ENCODE measurements around the gene CCDC71L.

The CCDC71L gene

DNA sequence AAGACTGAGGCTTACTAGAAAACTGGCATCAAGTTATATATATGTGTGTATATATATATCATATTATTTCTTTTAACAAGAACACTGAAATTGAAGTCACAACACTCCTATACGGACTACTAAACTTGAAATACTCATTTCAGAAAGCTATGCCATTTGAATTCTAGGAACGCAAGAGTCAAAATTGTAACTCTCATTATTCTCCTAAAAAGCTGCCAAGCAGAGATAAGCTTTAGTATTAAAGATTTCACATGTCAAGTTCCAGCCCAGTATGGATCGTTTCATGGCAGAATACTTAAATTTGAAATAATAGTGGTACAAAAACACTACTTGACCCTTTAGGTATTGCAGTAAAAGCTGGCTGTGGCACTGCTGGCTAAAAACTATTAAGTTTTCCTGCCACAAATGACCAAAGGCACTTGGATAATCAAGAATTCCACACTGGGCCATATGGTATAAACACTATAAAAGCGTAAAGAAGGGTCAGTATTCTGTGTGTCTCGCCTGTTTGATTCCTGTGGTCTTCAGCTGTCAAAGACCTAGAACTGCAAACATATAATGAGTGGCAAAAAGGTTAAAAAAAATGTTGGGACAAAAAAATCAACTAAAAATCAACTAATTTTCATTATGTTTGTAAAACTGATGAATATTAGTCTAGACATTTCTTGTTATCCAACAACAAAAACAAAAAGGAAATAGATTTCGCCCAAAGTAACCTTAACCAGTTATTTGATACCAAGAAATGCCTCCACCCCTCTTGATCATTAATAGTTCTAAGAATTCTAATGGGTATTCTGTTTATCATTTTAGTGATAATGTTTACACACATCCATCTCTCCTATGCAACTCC lies 2.4 kb downstream of the CCDC71L start:
- DNase-seq: no peak

DNA sequence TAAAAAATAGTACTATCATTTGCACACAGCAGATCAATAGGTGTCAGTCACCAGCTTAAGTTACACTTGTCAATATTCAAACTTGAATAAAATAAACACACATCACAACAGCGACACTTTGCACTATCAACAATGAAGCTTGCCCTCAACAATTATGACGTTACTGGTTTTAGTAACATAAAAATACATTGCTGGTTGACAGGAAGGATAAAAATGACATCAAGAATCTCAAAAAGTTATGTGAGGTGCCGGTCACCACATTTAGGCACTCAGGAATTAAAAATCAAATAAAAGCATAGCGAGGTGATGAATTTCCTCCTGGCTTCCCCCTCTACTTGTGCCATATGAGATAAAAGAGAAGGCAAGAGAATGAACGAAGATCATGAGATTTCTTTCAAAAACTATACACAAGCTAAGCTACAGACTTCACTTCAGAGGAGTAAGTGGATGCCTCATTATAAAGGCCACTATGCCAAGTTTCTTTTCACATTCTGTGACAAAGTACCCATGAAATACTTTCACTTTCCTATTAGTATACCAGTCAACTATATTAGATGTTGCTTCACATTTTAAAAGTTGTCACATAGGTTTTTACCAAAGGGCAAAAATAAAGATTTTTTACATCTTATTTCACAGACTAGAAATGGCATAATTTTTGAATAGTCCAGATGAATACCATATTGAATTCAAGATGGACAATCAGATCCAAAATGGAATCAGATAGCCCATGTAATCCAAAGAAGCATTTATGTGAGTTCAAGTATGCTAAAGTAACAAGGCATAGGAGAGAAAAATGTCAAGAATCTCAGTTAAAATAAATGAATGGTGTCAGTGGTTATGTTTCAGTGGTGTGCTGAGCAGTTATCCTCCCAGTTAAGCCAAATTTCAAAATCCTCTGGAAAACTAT lies 3.6 kb downstream of the CCDC71L start:
- DNase-seq: no peak

DNA sequence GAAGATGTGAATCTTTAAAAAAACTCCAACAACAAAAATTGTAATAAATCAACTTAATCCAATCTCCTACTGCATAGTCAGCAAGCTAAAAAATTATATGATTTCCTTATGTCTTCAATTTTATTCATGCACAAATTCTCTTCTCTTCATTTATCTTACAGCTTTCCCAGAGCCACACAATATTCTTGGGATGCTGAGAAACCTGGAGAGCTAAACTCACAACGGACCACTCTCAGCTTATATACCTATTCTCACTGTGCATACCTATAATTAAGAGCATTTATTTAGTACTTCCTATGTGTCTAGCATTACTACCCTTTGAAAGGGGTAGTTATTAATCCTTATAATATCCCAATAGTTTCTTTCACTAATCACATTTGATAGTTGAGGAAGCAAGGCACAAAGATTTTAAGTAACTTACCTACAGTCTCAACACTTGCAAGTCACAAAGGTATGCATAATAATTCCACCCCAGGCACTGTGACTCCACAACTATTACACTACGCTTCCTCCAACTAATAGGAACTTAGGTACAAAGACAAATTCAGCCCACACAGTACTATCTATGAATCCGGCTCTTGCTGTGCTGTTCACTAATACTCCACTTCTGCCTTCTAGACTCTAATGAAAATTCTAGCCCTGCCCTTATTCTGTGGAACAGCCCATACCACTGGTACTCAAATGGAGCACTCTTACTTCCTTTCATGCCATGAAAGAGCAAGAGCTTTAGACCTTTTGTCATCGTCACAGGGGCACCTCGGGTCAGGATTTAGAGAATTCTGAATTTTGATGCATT lies 5.1 kb downstream of the CCDC71L start:
- no peak for DNase-seq

DNA sequence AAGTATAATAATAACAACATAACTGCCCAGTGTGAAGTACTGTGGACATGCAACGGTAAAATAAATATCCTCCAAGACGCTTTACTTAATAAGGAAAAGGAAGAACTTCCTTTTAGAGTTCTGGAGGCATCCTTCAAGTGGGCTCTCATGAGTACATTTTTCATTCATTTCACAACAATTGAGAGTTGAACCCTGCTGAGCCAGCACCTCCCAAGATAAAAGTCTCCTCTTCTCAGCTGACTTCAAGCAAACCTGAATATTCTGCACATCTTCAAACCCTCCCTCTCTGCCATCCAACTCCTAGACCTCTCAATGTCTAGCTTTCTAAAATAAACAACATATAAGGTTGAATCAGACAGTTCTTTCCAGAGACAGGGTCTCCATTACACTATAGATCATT lies 7.5 kb downstream of the CCDC71L start:
- DNase-seq: no peak

DNA sequence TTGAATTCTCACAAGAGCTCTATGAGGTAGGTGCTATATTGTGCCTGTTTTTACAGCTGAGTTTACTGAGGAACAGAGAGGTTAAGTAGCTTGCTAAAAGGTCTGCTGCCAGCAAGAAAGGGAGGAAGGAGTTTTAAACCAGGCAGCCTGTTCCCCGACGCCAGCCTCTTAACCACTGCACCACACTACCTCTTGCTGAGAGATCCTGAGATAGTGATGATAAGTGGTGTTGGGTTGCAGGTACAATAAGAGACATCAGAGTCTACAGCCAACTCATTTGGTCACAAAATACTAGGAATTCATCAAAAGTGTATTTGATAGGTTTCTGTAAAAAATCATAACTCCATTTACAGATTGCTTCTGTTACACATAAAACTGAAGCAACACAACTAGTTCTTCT lies 8.0 kb downstream of the CCDC71L start:
- no peak for DNase-seq

DNA sequence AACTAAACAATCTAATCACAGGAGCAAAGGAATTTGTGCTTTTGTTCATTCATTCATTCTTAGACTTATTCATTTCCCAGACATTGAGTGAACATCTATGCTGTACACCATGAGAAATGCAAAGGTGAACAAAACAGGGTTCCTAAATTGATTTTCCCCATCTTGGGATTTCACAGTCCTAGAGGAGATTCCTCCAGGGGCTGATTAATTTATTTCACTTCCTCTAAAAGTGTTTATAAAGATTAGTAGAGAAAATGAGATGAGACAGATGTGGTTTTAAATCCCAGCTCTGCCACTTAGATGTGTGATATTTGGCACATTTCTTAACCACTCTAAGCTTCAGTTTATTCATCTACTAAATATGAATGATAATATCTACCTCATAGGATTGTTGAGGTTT lies 8.9 kb downstream of the CCDC71L start:
- DNase-seq: no peak

DNA sequence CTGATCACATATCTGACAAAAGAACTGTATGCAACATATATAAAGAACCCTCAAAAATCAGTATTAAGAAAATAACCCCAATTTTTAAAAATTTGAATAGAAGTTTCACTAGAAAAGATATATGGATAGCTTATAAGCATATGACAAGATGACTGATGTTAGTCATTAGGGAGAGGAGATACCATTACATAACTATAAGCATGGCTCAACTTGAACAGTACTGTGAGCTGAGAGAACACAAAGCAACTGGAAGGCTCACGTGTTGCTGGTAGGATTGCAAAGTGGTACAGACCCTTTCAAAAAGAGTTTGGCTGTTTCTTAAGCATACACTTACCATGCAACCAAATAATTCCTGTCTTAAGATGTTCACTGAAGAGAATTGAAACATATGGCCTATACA lies 14.7 kb downstream of the CCDC71L start:
- no peak for DNase-seq

DNA sequence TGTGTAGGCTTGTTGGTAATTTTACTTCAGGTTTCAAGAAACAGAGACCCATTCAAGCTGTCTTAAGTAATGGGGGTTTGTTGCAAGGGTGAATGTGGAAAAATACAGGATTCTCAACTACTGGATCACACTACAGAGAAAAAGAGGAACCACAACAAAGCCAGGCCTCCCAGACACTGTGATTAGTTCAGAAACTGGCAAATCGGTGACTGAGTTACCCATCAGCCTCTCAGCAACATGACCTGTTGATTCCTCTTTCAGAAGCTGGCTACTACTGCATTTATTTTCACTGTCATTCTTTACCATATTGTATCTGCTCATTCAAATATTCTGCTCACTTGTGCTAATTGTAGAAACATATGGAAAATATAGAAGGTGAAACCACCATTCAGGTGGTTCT lies 16.0 kb downstream of the CCDC71L start:
- DNase-seq: no peak

DNA sequence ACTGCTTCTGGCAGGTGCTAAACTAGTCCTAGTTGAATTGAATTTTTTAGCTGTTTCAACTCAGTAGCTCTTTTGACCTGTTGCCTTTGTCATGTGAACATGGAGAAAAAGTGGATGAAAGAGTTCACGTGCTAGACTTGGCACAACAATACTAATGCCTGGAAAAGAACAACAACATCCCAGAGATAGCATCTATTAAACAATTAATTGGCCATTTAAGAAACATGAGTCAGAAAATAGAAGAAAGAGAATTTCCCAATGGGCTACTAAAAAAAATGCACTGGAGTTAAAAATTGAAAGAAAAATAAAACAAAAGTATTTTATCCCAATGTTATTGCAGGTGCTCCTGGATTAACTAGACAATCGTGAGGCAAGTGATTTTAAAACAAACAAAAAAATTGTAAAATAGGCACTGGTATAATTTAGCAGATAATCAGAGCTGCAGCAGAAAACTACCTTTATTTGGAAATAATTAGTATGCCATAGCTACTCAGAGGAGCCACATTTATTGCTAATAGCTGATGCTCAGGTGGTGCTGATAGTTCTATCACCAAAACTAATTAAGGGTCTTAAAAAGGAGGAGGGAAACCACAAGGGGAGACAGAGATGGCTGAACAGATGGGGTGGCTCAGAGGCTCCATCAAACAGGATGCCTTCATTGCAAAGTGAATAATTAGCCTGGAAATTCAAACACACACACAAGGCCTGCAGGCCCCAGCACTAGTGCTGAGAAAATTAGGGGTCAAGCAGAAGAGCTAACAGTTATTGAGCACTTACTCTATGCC lies 17.6 kb downstream of the CCDC71L start:
- no peak for DNase-seq

DNA sequence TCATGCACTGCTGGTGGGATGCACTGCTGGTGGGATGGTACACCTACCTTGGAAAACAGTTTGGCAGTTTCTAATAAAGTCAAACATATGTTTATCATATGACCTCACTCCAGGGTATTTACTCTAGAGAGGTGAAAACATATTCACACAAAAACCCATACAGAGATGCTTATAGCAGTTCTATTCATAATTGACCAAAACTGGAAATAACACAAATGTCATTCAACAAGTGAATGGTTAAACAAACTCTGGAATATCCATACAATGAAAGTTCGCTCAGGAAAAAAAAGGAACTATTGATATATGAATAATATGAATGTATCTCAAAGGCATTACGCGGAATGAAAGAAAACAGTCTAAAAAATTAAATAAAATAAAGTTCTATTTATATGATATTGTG lies 19.5 kb downstream of the CCDC71L start:
- no peak for DNase-seq

DNA sequence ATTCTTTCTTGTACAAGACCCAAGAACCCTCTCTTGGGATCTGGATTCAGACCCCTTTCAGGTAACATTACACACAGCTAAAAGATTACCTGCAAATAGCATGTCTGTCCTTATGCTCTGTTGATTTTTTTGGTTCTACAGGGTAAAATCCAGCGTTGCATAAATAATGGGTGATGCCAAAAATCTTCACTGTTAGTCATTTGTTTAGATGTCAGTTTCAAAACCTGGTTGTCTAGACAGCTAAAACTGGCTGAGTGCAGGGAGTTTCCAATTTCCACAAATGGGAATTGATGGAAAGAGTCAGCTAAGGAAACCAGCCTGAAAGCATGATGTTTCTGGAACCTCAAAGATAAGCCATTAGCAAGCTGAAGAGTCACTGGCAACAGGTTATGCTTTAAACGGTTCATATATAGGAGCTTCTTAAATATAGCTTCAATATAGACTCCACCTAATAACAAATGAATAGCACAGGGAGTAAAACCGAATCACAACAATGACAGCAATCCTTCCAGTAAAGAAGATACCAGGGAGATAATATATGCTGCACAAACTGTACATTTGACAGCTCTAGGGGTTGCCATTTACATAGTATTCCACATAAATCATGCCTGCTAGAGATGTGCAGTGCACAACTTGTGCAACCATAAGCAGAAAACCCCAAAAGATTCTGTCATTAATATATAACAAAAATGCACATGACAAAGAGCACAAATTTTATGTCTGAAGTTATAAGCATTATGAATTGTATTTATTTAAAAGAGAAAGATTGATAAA lies 20.4 kb downstream of the CCDC71L start:
- DNase-seq: no peak

DNA sequence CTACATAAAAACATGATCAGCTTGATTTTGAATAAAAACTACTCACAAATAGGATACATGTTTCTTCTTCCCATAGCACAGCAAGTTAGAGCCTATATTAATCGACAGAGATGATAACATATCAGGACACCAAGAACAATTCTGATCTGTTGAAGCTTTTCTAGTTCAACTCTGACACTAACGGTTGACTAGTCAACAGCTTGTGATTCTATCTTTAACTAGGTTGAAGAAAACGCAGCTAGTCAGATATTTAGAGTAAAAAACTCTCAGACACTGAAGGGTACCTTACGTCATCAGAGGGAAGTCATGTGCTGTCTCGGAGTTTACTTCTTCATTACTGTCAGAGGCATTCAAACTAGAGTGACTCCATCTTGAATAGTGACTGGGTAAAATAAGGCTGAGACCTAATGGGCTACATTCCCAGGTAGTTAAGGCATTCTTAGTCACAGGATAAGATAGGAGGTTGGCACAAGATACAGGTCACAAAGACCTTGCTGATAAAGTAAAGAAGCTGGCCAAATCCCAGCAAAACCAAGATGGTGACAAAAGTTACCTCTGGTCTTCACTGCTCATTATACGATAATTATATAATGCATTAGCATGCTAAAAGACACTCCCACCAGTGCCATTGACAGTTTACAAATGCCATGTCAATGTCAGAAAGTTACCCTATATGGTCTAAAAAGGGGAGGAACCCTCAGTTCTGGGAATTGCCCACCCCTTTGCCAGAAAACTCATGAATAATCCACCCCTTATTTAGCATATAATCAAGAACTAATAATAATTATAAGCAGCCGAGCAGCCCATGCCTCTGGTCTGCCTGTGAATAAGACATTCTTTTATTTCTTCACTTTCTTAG lies 21.3 kb downstream of the CCDC71L start:
- DNase-seq: no peak

DNA sequence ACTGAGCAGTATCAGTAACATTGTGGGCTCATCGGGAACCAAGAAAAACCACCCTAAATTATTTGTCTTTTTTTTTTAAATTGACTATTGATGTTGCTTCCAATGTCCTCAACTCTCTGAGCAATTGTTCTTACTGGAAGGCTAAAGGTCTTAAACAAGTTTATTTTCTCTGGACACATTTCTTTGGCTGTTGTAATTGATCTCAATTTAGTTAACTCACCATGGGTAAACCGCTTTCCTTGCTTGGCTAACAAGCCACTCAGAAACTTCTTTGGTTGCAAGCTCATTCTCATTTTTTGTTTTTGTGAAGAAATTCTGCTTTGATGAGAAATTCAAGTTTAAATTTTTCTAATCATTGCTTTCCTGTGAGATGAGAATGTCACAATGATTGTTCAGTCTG lies 25.5 kb downstream of the CCDC71L start:
- no peak for DNase-seq

DNA sequence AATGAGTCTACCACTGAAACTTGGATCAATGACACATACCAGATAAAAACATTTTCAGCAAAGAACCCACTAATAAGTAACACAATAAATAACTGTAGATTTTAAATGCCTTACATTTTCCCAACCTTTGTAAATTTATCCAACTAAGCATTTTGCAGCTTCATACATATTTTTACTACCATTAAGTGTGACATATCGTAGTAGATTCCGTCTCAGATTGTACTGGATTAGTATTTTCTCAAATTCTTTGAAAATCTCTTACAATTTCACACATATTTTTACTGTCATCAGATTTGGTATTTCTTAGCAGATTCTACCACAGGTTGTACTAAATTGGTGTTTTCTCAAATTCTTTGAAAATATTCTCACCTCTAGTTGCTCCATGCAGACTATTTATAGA lies 26.0 kb downstream of the CCDC71L start:
- no peak for DNase-seq

DNA sequence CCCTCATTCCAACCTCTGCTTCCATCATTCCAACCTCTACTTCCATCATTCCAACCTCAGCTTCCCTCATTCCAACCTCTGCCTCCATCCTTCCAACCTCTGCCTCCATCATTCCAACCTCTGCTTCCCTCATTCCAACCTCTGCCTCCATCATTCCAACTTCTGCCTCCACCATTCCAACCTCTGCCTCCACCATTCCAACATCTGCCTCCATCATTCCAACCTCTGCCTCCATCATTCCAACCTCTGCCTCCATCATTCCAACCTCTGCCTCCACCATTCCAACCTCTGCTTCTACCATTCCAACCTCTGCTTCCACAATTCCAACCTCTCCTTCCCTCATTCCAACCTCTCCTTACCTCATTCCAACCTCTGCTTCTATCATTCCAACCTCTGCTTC lies 30.3 kb downstream of the CCDC71L start:
- no peak for DNase-seq

DNA sequence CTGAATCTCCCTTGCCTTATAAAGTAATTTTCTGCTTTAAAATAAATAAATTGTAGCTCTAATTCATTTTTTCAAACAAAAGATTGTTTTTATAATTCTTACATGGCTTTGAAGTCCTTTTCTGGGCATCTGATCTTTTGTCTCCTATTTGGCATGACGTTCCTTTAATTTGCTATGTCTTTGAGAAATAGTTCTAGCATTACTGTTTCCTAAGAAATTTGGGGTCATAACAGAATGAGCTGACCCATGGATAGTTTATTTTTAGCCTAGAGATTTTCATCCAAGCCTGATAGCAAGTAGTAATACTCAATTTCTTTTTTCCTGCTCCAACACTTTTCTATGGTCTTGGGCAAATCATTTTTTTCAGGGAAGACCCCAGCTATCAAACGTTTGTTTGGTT lies 31.4 kb downstream of the CCDC71L start:
- DNase-seq: no peak

DNA sequence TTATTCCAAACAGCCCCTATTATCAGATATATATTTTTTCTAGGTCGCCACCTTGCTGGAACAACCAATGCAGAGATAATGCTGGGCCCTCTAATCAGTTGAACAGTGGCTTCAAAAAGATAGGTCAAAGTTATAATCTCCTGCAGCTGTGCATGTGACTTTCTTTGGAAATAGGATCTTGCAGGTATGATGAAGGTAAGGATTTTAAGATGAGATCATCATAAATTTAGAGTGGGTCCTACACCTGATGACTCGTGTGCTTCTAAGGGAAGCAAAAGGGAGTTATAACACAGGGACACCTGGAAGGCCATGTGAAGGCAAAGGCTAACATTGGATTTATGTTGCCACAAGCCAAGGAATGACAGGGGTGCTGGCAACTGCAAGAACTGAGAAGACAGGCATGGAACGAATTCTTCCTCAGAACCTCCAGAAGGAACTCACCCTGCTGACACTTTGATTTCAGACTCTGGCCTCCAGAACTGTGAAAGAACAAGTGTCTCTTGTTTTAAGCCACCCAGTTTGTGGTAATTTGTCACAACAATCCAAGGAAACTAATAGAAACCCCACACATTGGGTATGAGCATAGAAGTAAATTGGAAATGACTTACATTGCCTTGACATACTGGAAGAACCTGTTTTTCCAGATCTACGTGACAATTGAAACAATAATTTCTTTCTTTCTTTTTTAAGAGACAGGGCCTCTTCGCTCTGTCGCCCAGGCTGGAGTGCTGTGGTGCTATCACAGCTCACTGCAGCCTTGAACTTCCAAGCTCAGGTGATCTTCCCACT lies 34.4 kb downstream of the CCDC71L start:
- no peak for DNase-seq

DNA sequence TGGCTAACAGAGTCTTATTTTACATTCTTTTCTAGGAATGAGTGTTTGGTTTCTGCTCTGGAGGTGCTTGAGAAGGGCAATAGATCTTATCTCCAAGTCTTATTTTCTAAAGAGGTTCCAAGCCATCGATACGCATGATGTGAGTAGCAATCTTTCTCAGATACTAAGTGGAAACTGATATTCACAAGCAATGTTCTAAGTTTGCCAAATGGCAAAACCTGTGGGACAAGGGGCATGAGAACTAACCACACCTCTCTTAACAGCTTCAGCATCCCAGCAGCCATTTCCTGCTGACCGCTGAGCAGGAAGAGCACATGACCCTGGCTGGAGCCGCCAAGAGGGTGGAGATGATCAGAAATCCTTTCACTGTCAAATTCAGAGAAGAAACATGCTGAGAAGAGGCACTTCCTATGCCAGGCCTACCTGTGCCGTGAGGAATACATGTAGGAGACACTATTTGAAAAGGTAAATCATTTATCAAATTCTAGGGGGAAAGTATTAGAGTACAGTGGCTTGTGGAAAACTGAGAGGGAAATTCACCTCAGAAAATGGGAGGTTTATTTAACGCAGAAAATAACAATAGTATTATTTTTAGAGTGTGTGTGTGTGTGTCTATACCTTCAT lies 35.2 kb downstream of the CCDC71L start:
- DNase-seq: no peak

DNA sequence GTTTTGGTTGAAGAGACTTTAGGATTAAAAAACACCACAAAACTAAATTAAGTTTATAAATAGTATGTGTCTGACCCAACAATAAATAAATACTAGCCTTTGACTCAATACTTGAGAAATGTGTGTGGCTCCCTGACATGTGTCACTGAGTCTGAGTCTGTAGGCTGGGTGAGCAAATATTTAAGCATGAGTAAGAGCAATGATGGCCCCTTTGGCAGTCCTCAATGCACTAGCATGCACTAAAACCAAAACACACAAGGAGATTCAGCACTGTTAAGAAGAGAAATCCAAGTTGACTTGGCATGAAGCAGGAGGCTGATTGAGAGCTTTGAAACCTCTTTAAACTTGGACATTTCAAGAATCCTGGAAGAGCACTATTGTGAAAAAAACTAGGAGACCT lies 37.1 kb downstream of the CCDC71L start:
- no peak for DNase-seq
